Heart right ventricle (tissue), 16 donors: Measurements from ENCODE around the gene ZNF423. TPM values are rescaled to one million over a fixed set of nuclear protein-coding genes. Genes with fewer than 3 reads are reported as not detected.

Experiments
- ATAC-seq, 8 donors: fragments of 200-7000 bp; cut with Tn5 transposase; one replicate each; pipeline ENCODE4 v1.9.1; 2020; ENCODE audit warnings: mild to moderate bottlenecking in 8 of 8, moderate library complexity in 8 of 8, moderate number of reproducible peaks in 1 of 8
- DNase-seq, 2 donors: peaks; one replicate each; pipeline ENCODE4 v3.0.0-alpha.2; 2020
- H3K27ac ChIP-seq, 10 donors: fragments of 200-600 bp; sonication (generic) in 2 of 10; one replicate each; pipeline versions ENCODE4 v1.5.0 to v1.8.0; 2020 to 2022; ENCODE audit warnings: mild to moderate bottlenecking in 3 of 10
- H3K27me3 ChIP-seq, 7 donors: fragments of 200-600 bp; one replicate each; pipeline ENCODE4 v1.8.0; 2021 to 2022; ENCODE audit warnings: mild to moderate bottlenecking in 2 of 7
- H3K36me3 ChIP-seq, 9 donors: fragments of 200-600 bp; sonication (generic) in 1 of 9; one replicate each; pipeline versions ENCODE4 v1.5.0 to v1.8.0; 2020 to 2022; ENCODE audit warnings: mild to moderate bottlenecking in 2 of 9
- H3K4me1 ChIP-seq, 9 donors: fragments of 200-600 bp; sonication (generic) in 1 of 9; one replicate each; pipeline versions ENCODE4 v1.5.0 to v1.8.0; 2020 to 2022; ENCODE audit warnings: mild to moderate bottlenecking in 4 of 9
- H3K4me3 ChIP-seq, 10 donors: fragments of 200-600 bp; sonication (generic) in 2 of 10; one replicate each; pipeline versions ENCODE4 v1.5.0 to v1.8.0; 2020 to 2022; ENCODE audit warnings: mild to moderate bottlenecking in 7 of 10, moderate library complexity in 2 of 10
- H3K9me3 ChIP-seq, 11 donors: fragments of 200-600 bp in 10 of 11; sonication (generic) in 2 of 11; one replicate each; pipeline versions ENCODE4 v1.5.0 to v1.8.0; 2013 to 2022; ENCODE audit warnings: mild to moderate bottlenecking in 2 of 11, control low read depth in 1 of 11, moderate library complexity in 1 of 11
- CTCF ChIP-seq, 9 donors: fragments of 200-600 bp; sonication (generic) in 2 of 9; IDR thresholded peaks; one replicate each; pipeline versions ENCODE4 v1.5.0 to v1.8.0; 2021 to 2022; ENCODE audit warnings: antibody characterized with exemption in 9 of 9, mild to moderate bottlenecking in 5 of 9, moderate library complexity in 1 of 9
- WGBS, 2 donors: extraction: QIAGEN DNeasy Blood & Tissue Kit; methylation state at CpG; one replicate each; pipeline ENCODE4 v1.1.7; 2013; ENCODE audit warnings: inconsistent platforms in 1 of 2; 5-methylcytosine and 5-hydroxymethylcytosine counted together
- intact Hi-C, 10 donors: fragments of 100-400 bp; cut with DNase I; formaldehyde crosslinking; loops; one replicate each; pipeline versions ENCODE4 v1.11.1 to v1.14.2; 2022
- polyA plus RNA-seq, 2 donors: library from polyadenylated mRNA; stranded (reverse); fragments of 200-250 nt; gene quantifications; one replicate each; pipeline ENCODE4 v1.2.3, GENCODE V29; 2013
- total RNA-seq, 10 donors: library from RNA; stranded (reverse); fragmentation: NEBNext Ultra II Directional in 3 of 10; extraction: Animal tissue kit (Norgen Biotek cat#: 25700) in 3 of 10; gene quantifications; one replicate each; pipeline versions ENCODE4 v1.2.1 to v1.2.4, GENCODE V29; 2021 to 2023
- donor health status: Arrhythmogenic right ventricular cardiomyopathy.
- donor health status: ischemic (EF 13 %, LVEDD 7.1; RV severe dilation, severe dysfunction).
- donor health status: healthy with polysubstance abuse.
- donor health status: DM: no; HTN: yes; CAD: no.
- donor health status: DM: no; HTN: no; CAD: no.
- donor health status: ischemic (EF 25% LVEDD 6.9; RV normal size, moderate dysfunction).
- donor health status: ischemic (EF 25% LVEDD 5.7; RV mildly dilated, moderate dysfunction).
- donor health status: healthy.
- donor health status: DM: yes; HTN: yes; CAD: no.
- donor health status: Ischemic cardiomyopathy.
- donor health status: ischemic (EF 35%, LVEDD 5.7; RV mildly dilated, moderate dysfunction).
- donor health status: nonischemic (EF 11% LVEDD 7.7; RV severe dilation, severe dysfunction).
- donor health status: DM: yes; HTN: yes; CAD: no.
- donor health status: PGD.
- donor health status: ischemic (EF 29% LVEDD 5.4; RV normal size, mild dysfunction).
- donor health status: nonischemic (EF 23%, LVEDD 6.1; RV moderate dilation, normal function).

Gene ZNF423
- total and polyA plus RNA-seq, 12 donors: 2.6 to 10.6 (median 7.0) TPM

DNA sequence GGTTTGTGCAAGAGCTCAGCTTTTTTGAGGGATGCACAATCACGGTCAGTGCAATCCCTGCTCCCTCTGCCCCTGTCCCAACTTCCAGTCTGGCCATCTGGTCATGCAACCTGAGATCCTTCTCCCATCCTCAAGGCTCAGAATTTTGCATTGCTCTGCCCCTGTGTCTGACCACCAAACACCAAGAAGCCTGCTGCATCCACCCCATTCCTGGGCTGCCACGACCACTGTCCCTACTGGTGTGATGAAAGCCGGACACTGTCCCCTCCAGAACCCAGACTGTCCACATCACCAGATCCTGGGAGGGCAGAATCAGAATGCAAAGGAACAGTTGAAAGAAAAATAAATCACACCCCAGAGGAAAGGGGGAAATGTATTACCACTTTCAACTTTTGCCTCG is 251.3 kb downstream of the ZNF423 start:
- no peak overlapping the region for H3K27ac ChIP-seq
- DNase-seq (no peak), ATAC-seq (no peak)
- no peaks in the 10 kb centered on the region for H3K36me3 ChIP-seq
- no peaks in the 10 kb centered on the region for H3K9me3 ChIP-seq
- peaks cover 0 to 6% (median 0%) of the 10 kb centered on the region in 9 donors for H3K4me1 ChIP-seq
- H3K4me3 ChIP-seq: no peak overlapping the region
- no peak for TF ChIP-seq CTCF (IDR thresholded peaks at IDR 0.05)
- WGBS, 2 donors: 89 to 90% methylated on average over 4 of the region's 4 CpGs
- intact Hi-C loops: loop anchor here in 7 of 10 donors (5.0 to 10.0 kb wide), 5 partner anchors 253 to 320 kb away; partner anchors contain the start of gene ZNF423 (in 3 of the 7)
- H3K27me3 ChIP-seq: no peaks in the 10 kb centered on the region

DNA sequence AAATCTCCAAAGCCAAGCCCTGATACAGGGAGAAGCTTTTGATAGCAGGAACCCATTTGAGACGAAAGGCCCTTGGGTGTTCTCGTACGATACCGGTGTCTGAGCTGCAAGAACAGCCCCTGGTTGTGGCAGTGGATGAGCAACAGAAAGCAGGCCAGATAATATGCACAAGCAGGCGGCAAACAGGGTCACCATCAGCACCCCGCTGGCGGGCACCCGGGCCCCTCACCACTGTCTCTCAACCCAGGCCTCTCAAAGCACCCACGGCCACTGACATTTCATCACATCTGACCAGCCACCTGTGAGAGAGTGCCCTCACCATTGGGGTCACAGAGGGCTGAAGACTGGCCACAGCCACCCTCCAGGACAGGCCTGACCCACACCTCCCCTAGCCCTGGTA is 252.0 kb downstream of the ZNF423 start:
- no peaks in the 10 kb centered on the region for H3K36me3 ChIP-seq
- no peak for DNase-seq
- 89 to 94% methylated on average over 9 of the region's 9 CpGs for WGBS, 2 donors

GRCh38 chr16:49602976-49603310 is 253.0 kb downstream of the ZNF423 start:
- Histone ChIP-seq H3K4me1 (no peaks in the 10 kb centered on the region), H3K27ac (no peak overlapping the region), H3K27me3 (no peaks in the 10 kb centered on the region), H3K9me3 (no peaks in the 10 kb centered on the region), H3K4me3 (no peak overlapping the region), H3K36me3 (no peaks in the 10 kb centered on the region)
- 93% methylated on average over 9 of the region's 9 CpGs for WGBS, 2 donors
- TF ChIP-seq CTCF (IDR thresholded peaks at IDR 0.05): no peak
- ATAC-seq: no peak
- DNase-seq: no peak
- intact Hi-C loops: loop anchor here in 3 of 10 donors (10.0 kb wide), 3 partner anchors 262 to 322 kb away; no protein-coding TSS in a partner anchor

More for the DNA sequence above, 252.0 kb downstream of the ZNF423 start:
- no peaks in the 10 kb centered on the region for H3K27me3 ChIP-seq
- no peak overlapping the region for H3K27ac ChIP-seq
- no peak overlapping the region for H3K4me3 ChIP-seq
- no peak for TF ChIP-seq CTCF (IDR thresholded peaks at IDR 0.05)
- peaks cover 0 to 5% (median 0%) of the 10 kb centered on the region in 9 donors for H3K4me1 ChIP-seq
- no peaks in the 10 kb centered on the region for H3K9me3 ChIP-seq
- no peak for ATAC-seq
- intact Hi-C loops: loop anchor here in 3 of 10 donors (10.0 kb wide), 3 partner anchors 261 to 321 kb away; no protein-coding TSS in a partner anchor

GRCh38 chr16:49602201-49602975 is 253.5 kb downstream of the ZNF423 start:
- intact Hi-C loops: loop anchor here in 3 of 10 donors (10.0 kb wide), 3 partner anchors 262 to 322 kb away; no protein-coding TSS in a partner anchor
- DNase-seq: no peak
- H3K4me3 ChIP-seq: no peak overlapping the region
- no peaks in the 10 kb centered on the region for H3K36me3 ChIP-seq
- TF ChIP-seq CTCF (IDR thresholded peaks at IDR 0.05): no peak
- no peaks in the 10 kb centered on the region for H3K27me3 ChIP-seq
- WGBS, 2 donors: 80 to 83% methylated on average over 22 of the region's 22 CpGs
- no peaks in the 10 kb centered on the region for H3K9me3 ChIP-seq
- H3K27ac ChIP-seq: no peak overlapping the region
- peaks cover 0 to 2% (median 0%) of the 10 kb centered on the region in 9 donors for H3K4me1 ChIP-seq
- ATAC-seq: peak in 1 of 8 donors; percentile 27
